Stimulated activated CD4-positive, alpha-beta T cell treated with anti-CD3 and anti-CD28 coated beads, TNF-alpha, amount 100 ng/mL, for 48 hours (primary cell): ENCODE data around the gene AP2A2.
"Not testable (repeated sequence)": the region's sequence is repeated elsewhere in the genome, so short reads cannot be mapped to it uniquely, and the experiment has no call there.

Source experiments
- DNase-seq, 3 donors: peaks; one replicate each; pipeline ENCODE4 v3.0.0-alpha.2; 2020; ENCODE audit warnings: low read depth in 3 of 3

Gene AP2A2

GRCh38 chr11:1015064-1015463, 89.4 kb downstream of the AP2A2 start:
- no peak for DNase-seq

- DNase-seq, result no peak
Observed at GRCh38 chr11:1015826-1016545, 90.3 kb downstream of the AP2A2 start.

GRCh38 chr11:1016610-1017126, 91.0 kb downstream of the AP2A2 start:
- not testable (repeated sequence) for DNase-seq

GRCh38 chr11:1017269-1018005, 91.8 kb downstream of the AP2A2 start:
- DNase-seq, result no peak

- DNase-seq, result no peak
Observed at GRCh38 chr11:1018091-1018490, 92.4 kb downstream of the AP2A2 start.

GRCh38 chr11:1019321-1019910, 93.7 kb downstream of the AP2A2 start:
- DNase-seq, result no peak

- DNase-seq, result no peak
Observed at GRCh38 chr11:1020211-1020905, 94.7 kb downstream of the AP2A2 start.

- DNase-seq, result no peak
Observed at GRCh38 chr11:1022411-1022810, 96.7 kb downstream of the AP2A2 start.

- no peak for DNase-seq
Observed at GRCh38 chr11:1022908-1023810, 97.5 kb downstream of the AP2A2 start.

- DNase-seq, result no peak
Observed at GRCh38 chr11:1023811-1024596, 98.3 kb downstream of the AP2A2 start.

GRCh38 chr11:1024597-1025409, 99.1 kb downstream of the AP2A2 start:
- DNase-seq, result no peak

- no peak for DNase-seq
Observed at GRCh38 chr11:1025410-1026162, 99.9 kb downstream of the AP2A2 start.

- DNase-seq, result no peak
Observed at GRCh38 chr11:1026163-1026450, 100.4 kb downstream of the AP2A2 start.

GRCh38 chr11:1026641-1027482, 101.2 kb downstream of the AP2A2 start:
- no peak for DNase-seq

- no peak for DNase-seq
Observed at GRCh38 chr11:1027483-1028290, 102.0 kb downstream of the AP2A2 start.

- no peak for DNase-seq
Observed at GRCh38 chr11:1028291-1028540, 102.5 kb downstream of the AP2A2 start.

- no peak for DNase-seq
Observed at GRCh38 chr11:1028616-1029015, 102.9 kb downstream of the AP2A2 start.
